ENCODE measurements around the gene ANAPC16. TPM values are rescaled to one million over a fixed set of nuclear protein-coding genes. Genes with fewer than 3 reads are reported as not detected.
A peak's percentile ranks its signal among the peaks of the same experiment; 100 is the strongest.

The ANAPC16 gene
- total RNA-seq, 1 experiment from 2014 or later = 71.1 TPM

DNA sequence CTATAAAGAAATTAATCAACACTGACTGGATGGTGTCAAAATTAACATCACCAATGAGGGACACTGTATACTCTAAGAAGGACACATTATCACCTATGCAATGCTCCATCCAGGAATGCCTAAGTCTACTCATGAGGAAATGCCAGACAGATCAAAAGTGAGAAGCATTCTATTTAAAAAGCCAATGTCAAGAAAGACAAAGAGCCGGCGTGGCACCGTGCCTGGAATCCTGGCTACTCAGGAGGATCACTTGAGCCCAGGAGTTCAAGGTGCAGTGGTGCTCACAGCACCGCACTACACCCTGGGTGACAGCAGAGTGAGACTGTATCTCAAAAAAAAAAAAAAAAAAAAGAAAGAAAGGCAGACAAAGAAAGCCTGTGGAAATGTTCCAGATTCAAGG lies 45.5 kb upstream of the ANAPC16 start (continued):
- TF ChIP-seq TCF7L2 (IDR thresholded peaks at IDR 0.05; ENCODE audit: borderline replicate concordance, extremely low read depth, insufficient read depth, insufficient read length) = peak; percentile 87

DNA sequence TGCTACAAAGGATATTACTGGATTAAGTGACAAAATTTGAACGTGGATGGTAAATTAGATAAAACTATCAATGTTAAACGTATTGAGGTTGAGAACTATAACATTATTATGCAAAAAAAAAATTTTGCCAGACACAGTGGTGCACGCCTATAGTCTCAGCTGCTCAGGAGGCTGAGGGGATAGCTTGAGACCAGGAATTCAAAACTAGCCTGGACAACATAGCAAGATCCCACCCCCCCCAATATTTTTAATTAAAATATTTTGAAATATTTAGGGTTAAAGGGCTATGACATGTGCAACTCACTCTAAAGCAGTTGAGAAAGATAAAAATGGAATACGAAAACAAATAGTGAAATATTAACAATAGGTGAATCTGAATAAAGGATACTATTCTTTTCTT lies 45.1 kb upstream of the ANAPC16 start:
- Histone ChIP-seq H3K79me2 (ENCODE audit: insufficient read depth, low read length) (no peaks in the 10 kb centered on the region), H3K4me2 (ENCODE audit: low read length) (peak overlapping the region; percentile 69), H2AFZ (ENCODE audit: low read depth, low read length, poor library complexity, severe bottlenecking) (no peak overlapping the region), H3K27me3 (ENCODE audit: insufficient read depth, low read length) (no peaks in the 10 kb centered on the region), H3K4me3 (replicated peaks in 1 of 2; ENCODE audit: low read depth in 1 of 2, low read length in 2 of 2) (peak overlapping the region in 1 of 2 experiments; percentile 28; a peak in 2 of 4 replicates), H4K20me1 (ENCODE audit: insufficient read depth) (no peaks in the 10 kb centered on the region), H3K27ac (ENCODE audit: low read depth, low read length) (peak overlapping the region; percentile 87; the same call in 1 of the 2 replicates), H3K9ac (ENCODE audit: low read length) (peak overlapping the region; percentile 43), H3K9me3 (ENCODE audit: control insufficient read depth in 1 of 2, insufficient read depth in 1 of 2, low read depth in 1 of 2, low read length in 2 of 2) (no peaks in the 10 kb centered on the region), H3K4me1 (ENCODE audit: control insufficient read depth in 1 of 2, insufficient read depth in 2 of 2, low read length in 2 of 2) (peaks cover 63 to 72% of the 10 kb centered on the region in 2 experiments), H3K36me3 (ENCODE audit: control insufficient read depth in 1 of 2, insufficient read depth in 2 of 2, low read length in 2 of 2) (no peaks in the 10 kb centered on the region), H3K9me2 (ENCODE audit: insufficient read depth) (no peaks in the 10 kb centered on the region)
- intact Hi-C loops (cut with micrococcal nuclease) = loop anchor here (2.0 to 5.0 kb wide), 2 partner anchors 46 to 157 kb away; partner anchors contain the start of genes ANAPC16 and ASCC1
- ChIA-PET CTCF (interaction anchor here (1.2 kb wide), 1 partner anchor 44 kb away, joined by 3 read pairs; no protein-coding TSS in a partner anchor), POLR2A (interaction anchor here (0.7 to 1.1 kb wide), 2 partner anchors 122 to 150 kb away, joined by 3 read pairs; no protein-coding TSS in a partner anchor), RAD21 (ENCODE audit: low non-redundant PET in 1 of 2, low total read pairs in 2 of 2, uncharacterized antibody in 2 of 2, unreplicated experiment in 2 of 2) (no interaction called here)
- TF ChIP-seq EZH2 (IDR thresholded peaks at IDR 0.05) (no peak), SIN3A (IDR thresholded peaks at IDR 0.05; ENCODE audit: low read depth) (no peak), SRF (IDR thresholded peaks at IDR 0.05; ENCODE audit: low read depth) (no peak), EGR1 (IDR thresholded peaks at IDR 0.05; ENCODE audit: low read depth) (no peak), CEBPB (IDR thresholded peaks at IDR 0.05; ENCODE audit: low read depth) (no peak), YY1 (IDR thresholded peaks at IDR 0.05; ENCODE audit: extremely low read depth, insufficient replicate concordance, low read depth, low read length) (no peak), EZH2phosphoT487 (IDR thresholded peaks at IDR 0.05; ENCODE audit: borderline replicate concordance) (no peak), POLR2A (IDR thresholded peaks at IDR 0.05; ENCODE audit: borderline replicate concordance, extremely low read depth, insufficient read depth, insufficient read length) (no peak), CBX3 (IDR thresholded peaks at IDR 0.05; ENCODE audit: low read depth) (no peak), RAD21 (IDR thresholded peaks at IDR 0.05; ENCODE audit: low read depth) (no peak), ZNF274 (IDR thresholded peaks at IDR 0.05; ENCODE audit: low read depth, low read length) (no peak)
- TF ChIP-seq, protein P1, sequence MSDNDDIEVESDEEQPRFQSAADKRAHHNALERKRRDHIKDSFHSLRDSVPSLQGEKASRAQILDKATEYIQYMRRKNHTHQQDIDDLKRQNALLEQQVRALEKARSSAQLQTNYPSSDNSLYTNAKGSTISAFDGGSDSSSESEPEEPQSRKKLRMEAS (IDR thresholded peaks at IDR 0.05) = no peak
- TF ChIP-seq, protein P2, sequence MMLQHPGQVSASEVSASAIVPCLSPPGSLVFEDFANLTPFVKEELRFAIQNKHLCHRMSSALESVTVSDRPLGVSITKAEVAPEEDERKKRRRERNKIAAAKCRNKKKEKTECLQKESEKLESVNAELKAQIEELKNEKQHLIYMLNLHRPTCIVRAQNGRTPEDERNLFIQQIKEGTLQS (IDR thresholded peaks at IDR 0.05) = no peak
- TF ChIP-seq, protein P3, sequence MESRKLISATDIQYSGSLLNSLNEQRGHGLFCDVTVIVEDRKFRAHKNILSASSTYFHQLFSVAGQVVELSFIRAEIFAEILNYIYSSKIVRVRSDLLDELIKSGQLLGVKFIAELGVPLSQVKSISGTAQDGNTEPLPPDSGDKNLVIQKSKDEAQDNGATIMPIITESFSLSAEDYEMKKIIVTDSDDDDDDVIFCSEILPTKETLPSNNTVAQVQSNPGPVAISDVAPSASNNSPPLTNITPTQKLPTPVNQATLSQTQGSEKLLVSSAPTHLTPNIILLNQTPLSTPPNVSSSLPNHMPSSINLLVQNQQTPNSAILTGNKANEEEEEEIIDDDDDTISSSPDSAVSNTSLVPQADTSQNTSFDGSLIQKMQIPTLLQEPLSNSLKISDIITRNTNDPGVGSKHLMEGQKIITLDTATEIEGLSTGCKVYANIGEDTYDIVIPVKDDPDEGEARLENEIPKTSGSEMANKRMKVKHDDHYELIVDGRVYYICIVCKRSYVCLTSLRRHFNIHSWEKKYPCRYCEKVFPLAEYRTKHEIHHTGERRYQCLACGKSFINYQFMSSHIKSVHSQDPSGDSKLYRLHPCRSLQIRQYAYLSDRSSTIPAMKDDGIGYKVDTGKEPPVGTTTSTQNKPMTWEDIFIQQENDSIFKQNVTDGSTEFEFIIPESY (IDR thresholded peaks at IDR 0.05; ENCODE audit: extremely low read depth, insufficient replicate concordance, low read length) = no peak
- BruUV-seq (replicated peaks) = no TSS peak
- no peak for DNase-seq (ENCODE audit: low read depth, low spot score)
- 0 out of 2 replicates have a peak, but pooled peaks have one; percentile 12 for ATAC-seq
